Upper lobe of left lung (tissue), 4 donors: ENCODE measurements around the gene GRAMD4.

Experiments
- POLR2A ChIP-seq, 4 donors: fragments of 450-650 bp; IDR thresholded peaks; one replicate each; pipeline ENCODE4 v1.5.1; 2016 to 2017; ENCODE audit warnings: antibody characterized with exemption in 4 of 4, mild to moderate bottlenecking in 2 of 4
- POLR2AphosphoS5 ChIP-seq, 2 donors: sonication (generic); formaldehyde crosslinking; IDR thresholded peaks; one replicate each; pipeline ENCODE4 v1.5.1; 2017; ENCODE audit warnings: antibody characterized with exemption in 2 of 2
- TF ChIP-seq, protein P1 (sequence below), 6 experiments: fragments of 450-650 bp in 4 of 6; fragments of 200-600 bp in 2 of 6; sonication (generic) in 2 of 6; IDR thresholded peaks; one replicate each; pipeline ENCODE4 v1.5.1; 2016 to 2019; ENCODE audit warnings: antibody characterized with exemption in 6 of 6

DNA sequence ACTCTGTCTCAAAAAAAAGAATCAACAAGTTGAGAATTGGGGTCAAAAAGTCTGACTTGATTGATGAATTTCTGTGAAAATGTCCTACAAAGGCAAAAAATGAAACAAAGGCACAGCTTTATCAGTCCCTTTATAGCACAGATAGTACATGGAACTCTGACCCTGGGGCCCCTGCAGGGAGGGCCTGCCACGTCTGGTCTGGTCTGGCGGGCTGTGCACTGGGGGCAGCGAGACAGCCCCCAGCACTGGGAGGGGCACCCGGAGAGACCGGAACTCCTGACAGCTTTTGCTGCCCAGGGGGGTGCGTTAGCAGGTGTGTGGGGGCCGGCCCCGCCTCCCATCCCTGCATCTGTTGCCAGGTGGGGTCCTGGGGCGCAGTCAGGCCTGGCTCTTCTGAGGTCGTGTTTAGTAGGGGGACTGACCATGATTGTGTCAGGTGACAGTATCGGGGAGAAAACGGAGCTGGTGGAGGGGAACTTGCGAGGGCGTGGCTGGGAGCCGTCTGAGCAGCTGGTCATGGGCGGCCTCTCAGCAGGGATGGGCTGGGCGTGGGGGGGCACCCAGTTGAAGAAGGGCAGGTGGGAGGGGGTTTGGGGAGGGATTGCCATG lies 51.7 kb downstream of the GRAMD4 start:
- TF ChIP-seq, protein P1, sequence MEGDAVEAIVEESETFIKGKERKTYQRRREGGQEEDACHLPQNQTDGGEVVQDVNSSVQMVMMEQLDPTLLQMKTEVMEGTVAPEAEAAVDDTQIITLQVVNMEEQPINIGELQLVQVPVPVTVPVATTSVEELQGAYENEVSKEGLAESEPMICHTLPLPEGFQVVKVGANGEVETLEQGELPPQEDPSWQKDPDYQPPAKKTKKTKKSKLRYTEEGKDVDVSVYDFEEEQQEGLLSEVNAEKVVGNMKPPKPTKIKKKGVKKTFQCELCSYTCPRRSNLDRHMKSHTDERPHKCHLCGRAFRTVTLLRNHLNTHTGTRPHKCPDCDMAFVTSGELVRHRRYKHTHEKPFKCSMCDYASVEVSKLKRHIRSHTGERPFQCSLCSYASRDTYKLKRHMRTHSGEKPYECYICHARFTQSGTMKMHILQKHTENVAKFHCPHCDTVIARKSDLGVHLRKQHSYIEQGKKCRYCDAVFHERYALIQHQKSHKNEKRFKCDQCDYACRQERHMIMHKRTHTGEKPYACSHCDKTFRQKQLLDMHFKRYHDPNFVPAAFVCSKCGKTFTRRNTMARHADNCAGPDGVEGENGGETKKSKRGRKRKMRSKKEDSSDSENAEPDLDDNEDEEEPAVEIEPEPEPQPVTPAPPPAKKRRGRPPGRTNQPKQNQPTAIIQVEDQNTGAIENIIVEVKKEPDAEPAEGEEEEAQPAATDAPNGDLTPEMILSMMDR (IDR thresholded peaks at IDR 0.05): no peak
- TF ChIP-seq POLR2A (IDR thresholded peaks at IDR 0.05): no peak
- TF ChIP-seq POLR2AphosphoS5 (IDR thresholded peaks at IDR 0.05): no peak
